RWPE2 (cell line): ENCODE results near the gene RABGEF1.
A peak's percentile ranks its signal among the peaks of the same experiment; 100 is the strongest.

ENCODE experiments used
- ATAC-seq: fragments of 200-7000 bp; cut with Tn5 transposase; 3 replicates; pipeline ENCODE4 v1.9.1; 2021; ENCODE audit warnings: low read depth
- DNase-seq: peaks from one replicate; pipeline ENCODE4 v3.0.0-alpha.2; 2020; ENCODE audit warnings: low spot score
- H3K27ac ChIP-seq: fragments of 450-650 bp; 2 replicates; pipeline ENCODE4 v1.5.1; 2017; ENCODE audit warnings: mild to moderate bottlenecking; ENCODE audit not compliant: poor library complexity, severe bottlenecking
- H3K27me3 ChIP-seq: fragments of 250-450 bp; sonication (Bioruptor Pico); 2 replicates; pipeline ENCODE4 v1.5.1; 2021; ENCODE audit warnings: mild to moderate bottlenecking, moderate library complexity; ENCODE audit not compliant: insufficient read depth, poor library complexity, severe bottlenecking
- H3K36me3 ChIP-seq: fragments of 250-450 bp; sonication (Bioruptor Pico); 2 replicates; pipeline ENCODE4 v1.5.1; 2020; ENCODE audit warnings: low read depth, mild to moderate bottlenecking, moderate library complexity
- H3K4me1 ChIP-seq: fragments of 250-450 bp; sonication (Bioruptor Pico); 2 replicates; pipeline ENCODE4 v1.5.1; 2021; ENCODE audit warnings: mild to moderate bottlenecking, moderate library complexity; ENCODE audit not compliant: insufficient read depth, poor library complexity, severe bottlenecking
- H3K4me3 ChIP-seq: fragments of 250-450 bp; sonication (Bioruptor Pico); 2 replicates; pipeline ENCODE4 v1.5.1; 2021; ENCODE audit warnings: mild to moderate bottlenecking, moderate library complexity; ENCODE audit not compliant: severe bottlenecking
- H3K9me3 ChIP-seq: fragments of 250-450 bp; sonication (Bioruptor Pico); 2 replicates; pipeline ENCODE4 v1.5.1; 2021; ENCODE audit warnings: mild to moderate bottlenecking, moderate library complexity; ENCODE audit not compliant: severe bottlenecking
- CTCF ChIP-seq: fragments of 450-650 bp; IDR thresholded peaks from one replicate; pipeline ENCODE4 v1.5.1; 2017; ENCODE audit warnings: mild to moderate bottlenecking, moderate library complexity; ENCODE audit not compliant: poor library complexity, severe bottlenecking

The RABGEF1 gene

GRCh38 chr7:66859339-66859738 is 118.8 kb downstream of the RABGEF1 start:
- Histone ChIP-seq H3K4me3 (no peak overlapping the region), H3K27ac (no peak overlapping the region), H3K27me3 (no peaks in the 10 kb centered on the region), H3K4me1 (no peaks in the 10 kb centered on the region), H3K36me3 (peaks cover 6% of the 10 kb centered on the region; the same call in 1 of the 2 replicates), H3K9me3 (no peaks in the 10 kb centered on the region)
- no peak for TF ChIP-seq CTCF
- no peak for ATAC-seq
- no peak for DNase-seq

- Histone ChIP-seq H3K36me3 (peaks cover 6% of the 10 kb centered on the region; the same call in 1 of the 2 replicates), H3K9me3 (no peaks in the 10 kb centered on the region), H3K4me3 (no peak overlapping the region), H3K27me3 (no peaks in the 10 kb centered on the region), H3K27ac (no peak overlapping the region), H3K4me1 (no peaks in the 10 kb centered on the region)
- TF ChIP-seq CTCF, result no peak
- ATAC-seq (0 out of 3 replicates have a peak, but pooled peaks have one; percentile 35), DNase-seq (no peak)
Observed at GRCh38 chr7:66859794-66860645, 119.5 kb downstream of the RABGEF1 start.

GRCh38 chr7:66860767-66861166 is 120.2 kb downstream of the RABGEF1 start:
- Histone ChIP-seq H3K27ac (no peak overlapping the region), H3K4me3 (no peak overlapping the region), H3K4me1 (no peaks in the 10 kb centered on the region), H3K36me3 (peaks cover 6% of the 10 kb centered on the region; the same call in 1 of the 2 replicates), H3K27me3 (no peaks in the 10 kb centered on the region), H3K9me3 (no peaks in the 10 kb centered on the region)
- DNase-seq (no peak), ATAC-seq (no peak)
- TF ChIP-seq CTCF, result no peak
